Lower lobe of right lung (tissue), 2 donors: Measurements from ENCODE around the gene AMBRA1. TPM values are rescaled to one million over a fixed set of nuclear protein-coding genes. Genes with fewer than 3 reads are reported as not detected.
"Not testable (repeated sequence)": the region's sequence is repeated elsewhere in the genome, so short reads cannot be mapped to it uniquely, and the experiment has no call there.

Experiments
- ATAC-seq, 2 donors: fragments of 200-7000 bp; cut with Tn5 transposase; one replicate each; pipeline ENCODE4 v1.9.1; 2020 to 2022; ENCODE audit warnings: mild to moderate bottlenecking in 2 of 2, moderate library complexity in 2 of 2
- DNase-seq: peaks from one replicate; pipeline ENCODE4 v3.0.0-alpha.2; 2020
- H3K27ac ChIP-seq: fragments of 200-600 bp; one replicate; pipeline ENCODE4 v1.8.0; 2022
- H3K27me3 ChIP-seq: fragments of 200-600 bp; one replicate; pipeline ENCODE4 v1.8.0; 2022; ENCODE audit warnings: low read depth
- H3K36me3 ChIP-seq: fragments of 200-600 bp; one replicate; pipeline ENCODE4 v1.8.0; 2022; ENCODE audit warnings: mild to moderate bottlenecking
- H3K4me1 ChIP-seq: fragments of 200-600 bp; one replicate; pipeline ENCODE4 v1.8.0; 2022
- H3K4me3 ChIP-seq: fragments of 200-600 bp; one replicate; pipeline ENCODE4 v1.8.0; 2022; ENCODE audit warnings: mild to moderate bottlenecking
- H3K9me3 ChIP-seq: fragments of 200-600 bp; one replicate; pipeline ENCODE4 v1.8.0; 2022
- intact Hi-C: fragments of 100-400 bp; cut with DNase I; formaldehyde crosslinking; loops from one replicate; pipeline ENCODE4 v1.11.0; 2022
- total RNA-seq: library from RNA; stranded (reverse); fragmentation: NEBNext Ultra II Directional; extraction: Animal tissue kit (Norgen Biotek cat#: 25700); gene quantifications from one replicate; pipeline ENCODE4 v1.2.1, GENCODE V29; 2021
- TF ChIP-seq, protein P1 (sequence below): fragments of 200-600 bp; IDR thresholded peaks from one replicate; pipeline ENCODE4 v1.8.0; 2022; ENCODE audit warnings: antibody characterized with exemption, mild to moderate bottlenecking
- donor health status: DM: no; HTN: yes; CAD: no; lungs with severe emphysema.

The AMBRA1 gene
- total RNA-seq, 1 donor from 2014 or later, result 39.9 TPM

DNA sequence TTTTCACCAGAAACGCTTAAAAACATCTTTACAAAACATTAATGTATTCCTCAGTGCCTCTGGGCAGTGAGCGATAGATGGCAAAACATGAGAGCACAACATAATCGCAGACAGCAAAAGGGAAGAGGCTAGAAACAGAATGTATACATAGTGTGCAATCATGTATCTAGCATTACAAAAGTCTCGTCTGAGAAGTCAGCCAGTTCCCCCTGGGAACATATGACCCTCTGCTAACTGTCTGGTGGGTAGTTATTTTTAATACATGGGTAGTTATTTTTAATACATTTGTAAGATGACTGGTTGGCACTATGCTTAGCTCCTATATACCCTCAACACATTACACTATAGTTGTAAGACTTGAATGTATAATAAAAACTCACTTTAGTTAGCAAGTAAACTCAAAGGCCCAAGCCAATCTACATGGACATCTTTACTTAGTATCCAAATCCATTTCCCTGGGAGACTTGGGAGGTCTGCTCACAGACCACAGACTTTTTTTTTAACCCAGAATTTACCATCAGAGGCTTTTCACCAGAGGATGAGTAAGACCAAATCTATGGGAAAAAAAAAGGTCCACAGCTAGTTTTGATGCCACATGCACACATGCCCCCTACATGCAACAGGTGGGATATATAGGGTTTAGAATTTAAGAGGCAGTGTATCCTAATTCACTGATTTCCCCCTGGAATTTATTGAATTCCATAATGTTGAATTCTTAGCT, 71.7 kb downstream of the AMBRA1 start:
- ATAC-seq, result peak; percentile 54 to 72

DNA sequence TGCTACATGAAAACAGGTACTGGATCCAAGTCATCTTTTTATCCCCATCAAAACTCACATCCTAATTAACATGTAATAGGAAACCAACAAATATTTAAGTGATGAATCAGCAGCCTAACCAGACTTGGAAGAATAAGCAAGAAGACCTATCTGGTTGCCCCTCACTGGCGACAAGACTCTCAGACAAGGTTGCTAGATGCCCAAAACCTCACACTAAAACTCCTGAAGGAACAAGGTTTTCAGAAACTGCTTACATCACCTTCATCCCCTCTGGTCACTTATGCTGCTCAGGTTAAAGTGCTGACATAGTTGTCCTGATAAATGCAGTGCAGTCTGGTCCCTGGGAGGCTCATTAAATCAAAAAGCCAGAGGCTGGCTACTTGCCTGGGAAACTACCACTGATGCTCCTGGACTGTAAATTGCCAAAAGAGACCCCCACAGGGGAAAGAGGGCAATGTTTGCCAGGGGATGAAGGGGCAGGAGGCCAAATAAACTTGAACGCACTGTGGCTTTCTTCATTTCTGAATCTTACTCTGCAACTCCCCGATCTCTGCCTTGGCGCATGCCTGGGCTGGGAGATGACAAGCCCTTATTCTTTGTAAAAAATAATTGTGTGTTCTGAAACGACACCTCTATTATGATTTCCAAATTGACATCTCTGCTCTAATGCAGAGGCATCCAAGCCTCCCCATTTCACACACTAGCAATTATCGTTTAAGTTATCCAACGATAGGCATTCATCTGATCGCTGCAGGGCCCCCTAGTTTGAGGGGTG, 72.7 kb downstream of the AMBRA1 start:
- TF ChIP-seq, protein P1, sequence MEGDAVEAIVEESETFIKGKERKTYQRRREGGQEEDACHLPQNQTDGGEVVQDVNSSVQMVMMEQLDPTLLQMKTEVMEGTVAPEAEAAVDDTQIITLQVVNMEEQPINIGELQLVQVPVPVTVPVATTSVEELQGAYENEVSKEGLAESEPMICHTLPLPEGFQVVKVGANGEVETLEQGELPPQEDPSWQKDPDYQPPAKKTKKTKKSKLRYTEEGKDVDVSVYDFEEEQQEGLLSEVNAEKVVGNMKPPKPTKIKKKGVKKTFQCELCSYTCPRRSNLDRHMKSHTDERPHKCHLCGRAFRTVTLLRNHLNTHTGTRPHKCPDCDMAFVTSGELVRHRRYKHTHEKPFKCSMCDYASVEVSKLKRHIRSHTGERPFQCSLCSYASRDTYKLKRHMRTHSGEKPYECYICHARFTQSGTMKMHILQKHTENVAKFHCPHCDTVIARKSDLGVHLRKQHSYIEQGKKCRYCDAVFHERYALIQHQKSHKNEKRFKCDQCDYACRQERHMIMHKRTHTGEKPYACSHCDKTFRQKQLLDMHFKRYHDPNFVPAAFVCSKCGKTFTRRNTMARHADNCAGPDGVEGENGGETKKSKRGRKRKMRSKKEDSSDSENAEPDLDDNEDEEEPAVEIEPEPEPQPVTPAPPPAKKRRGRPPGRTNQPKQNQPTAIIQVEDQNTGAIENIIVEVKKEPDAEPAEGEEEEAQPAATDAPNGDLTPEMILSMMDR, result no peak
- no peaks in the 10 kb centered on the region for H3K36me3 ChIP-seq
- H3K27me3 ChIP-seq, result no peaks in the 10 kb centered on the region
- DNase-seq (no peak), ATAC-seq (no peak)
- no peak overlapping the region for H3K27ac ChIP-seq
- no peaks in the 10 kb centered on the region for H3K4me1 ChIP-seq
- intact Hi-C loops, result no loop called here
- H3K9me3 ChIP-seq, result peaks cover 1% of the 10 kb centered on the region
- no peak overlapping the region for H3K4me3 ChIP-seq

More for the DNA sequence above, 71.7 kb downstream of the AMBRA1 start:
- no peak for DNase-seq
- TF ChIP-seq, protein P1, result no peak
- Histone ChIP-seq H3K27ac (no peak overlapping the region), H3K4me3 (no peak overlapping the region), H3K36me3 (no peaks in the 10 kb centered on the region), H3K4me1 (no peaks in the 10 kb centered on the region), H3K27me3 (no peaks in the 10 kb centered on the region), H3K9me3 (peaks cover 7% of the 10 kb centered on the region)
- intact Hi-C loops, result no loop called here

DNA sequence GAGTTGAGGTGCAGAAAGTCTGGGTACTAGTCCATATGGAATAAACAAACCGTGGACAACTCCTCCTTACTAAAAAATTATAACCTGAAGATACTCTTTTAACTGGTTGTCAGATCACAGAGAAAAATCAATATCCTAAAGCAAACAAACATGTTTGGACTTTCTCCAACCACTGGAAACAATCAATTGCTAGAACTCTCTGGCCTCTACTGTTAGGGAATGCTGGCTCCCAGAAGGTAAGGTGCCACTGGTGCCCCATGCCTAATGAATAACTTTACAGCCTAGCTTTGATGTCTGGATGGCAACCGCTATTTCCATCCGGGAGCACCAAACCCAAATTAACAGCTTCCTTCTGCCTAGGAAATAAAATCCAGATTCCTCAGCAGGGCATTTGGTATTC, 74.5 kb downstream of the AMBRA1 start:
- no peaks in the 10 kb centered on the region for H3K36me3 ChIP-seq
- TF ChIP-seq, protein P1, result no peak

DNA sequence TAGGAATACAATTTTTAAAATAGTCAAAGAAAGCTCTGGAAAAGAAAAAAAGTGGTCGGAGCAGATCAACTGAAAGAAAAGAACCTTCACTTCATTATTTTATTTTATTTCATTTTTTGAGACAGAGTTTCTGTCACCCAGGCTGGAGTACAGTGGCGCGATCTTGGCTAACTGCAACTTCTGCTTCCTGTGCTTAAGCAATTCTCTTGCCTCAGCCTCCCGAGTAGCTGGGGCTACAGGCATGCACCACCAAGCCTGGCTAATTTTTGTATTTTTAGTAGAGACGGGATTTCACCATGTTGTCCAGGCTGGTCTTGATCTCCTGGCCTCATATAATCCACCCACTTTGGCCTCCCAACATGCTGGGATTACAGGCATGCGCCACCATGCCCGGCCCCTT, 74.9 kb downstream of the AMBRA1 start:
- H3K36me3 ChIP-seq, H3K27me3 ChIP-seq, H3K4me1 ChIP-seq, ATAC-seq, H3K4me3 ChIP-seq, intact Hi-C loops, H3K27ac ChIP-seq, H3K9me3 ChIP-seq: not testable (repeated sequence)
- DNase-seq, result peak; percentile 58

More for the DNA sequence above, 74.5 kb downstream of the AMBRA1 start:
- Histone ChIP-seq H3K27ac (no peak overlapping the region), H3K4me1 (no peaks in the 10 kb centered on the region), H3K4me3 (no peak overlapping the region), H3K27me3 (no peaks in the 10 kb centered on the region), H3K9me3 (no peaks in the 10 kb centered on the region)
- ATAC-seq, result no peak
- DNase-seq, result no peak
- intact Hi-C loops, result no loop called here

DNA sequence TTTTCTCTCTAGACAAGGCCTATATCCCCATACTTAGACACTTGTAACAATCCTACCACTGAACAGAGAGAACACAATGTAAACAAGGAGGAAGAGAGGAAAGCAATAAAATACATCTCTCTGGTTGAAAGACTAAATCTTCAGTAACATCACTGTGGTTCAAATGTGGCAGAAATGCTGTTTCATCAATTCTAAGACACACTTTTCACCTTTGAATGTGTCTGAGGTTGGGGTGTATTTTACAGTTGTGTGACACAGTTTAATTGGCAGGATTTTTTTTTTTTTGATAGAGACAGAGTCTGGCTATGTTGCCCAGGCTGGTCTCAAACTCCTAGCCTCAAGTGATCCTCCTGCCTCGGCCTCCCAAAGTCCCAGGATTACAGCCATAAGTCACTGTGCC, 79.5 kb downstream of the AMBRA1 start:
- Histone ChIP-seq H3K36me3 (no peaks in the 10 kb centered on the region), H3K27me3 (no peaks in the 10 kb centered on the region), H3K9me3 (no peaks in the 10 kb centered on the region), H3K4me3 (no peak overlapping the region), H3K27ac (no peak overlapping the region), H3K4me1 (peaks cover 11% of the 10 kb centered on the region)
- ATAC-seq (no peak), DNase-seq (no peak)
- intact Hi-C loops, result no loop called here
- TF ChIP-seq, protein P1, result no peak

DNA sequence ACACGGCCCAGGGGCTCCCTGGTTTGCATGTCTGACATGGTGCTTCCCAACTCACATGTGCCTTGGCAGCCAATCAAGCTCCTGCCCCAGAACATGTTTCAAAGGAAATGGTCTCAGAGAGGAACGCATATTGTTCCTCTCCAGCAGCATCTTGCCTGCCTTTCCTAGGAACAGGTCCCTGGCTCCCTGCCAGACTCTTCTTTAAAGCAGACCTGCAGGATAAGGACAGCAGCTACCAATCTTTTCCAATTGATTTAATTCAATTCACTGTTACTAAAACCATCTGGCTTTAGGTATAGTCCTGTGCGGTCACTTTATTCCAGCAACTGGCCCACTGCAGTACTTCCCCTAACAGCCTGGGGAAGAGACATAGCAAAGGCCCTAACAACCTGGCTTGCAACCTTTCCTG, 79.9 kb downstream of the AMBRA1 start:
- Histone ChIP-seq H3K9me3 (no peaks in the 10 kb centered on the region), H3K36me3 (no peaks in the 10 kb centered on the region), H3K4me1 (peaks cover 11% of the 10 kb centered on the region), H3K27ac (no peak overlapping the region), H3K4me3 (no peak overlapping the region), H3K27me3 (no peaks in the 10 kb centered on the region)
- intact Hi-C loops, result no loop called here
- TF ChIP-seq, protein P1, result no peak
- ATAC-seq (peak; percentile 16 to 21), DNase-seq (no peak)
